Mesodermal cell (in vitro differentiated cells): ENCODE results near the gene PRAME. TPM values are rescaled to one million over a fixed set of nuclear protein-coding genes. Genes with fewer than 3 reads are reported as not detected.
"Not testable (repeated sequence)": the region's sequence is repeated elsewhere in the genome, so short reads cannot be mapped to it uniquely, and the experiment has no call there.

Source experiments
- H3K27ac ChIP-seq: 2 replicates; pipeline ENCODE4 v1.7.0; 2013; ENCODE audit warnings: mild to moderate bottlenecking, low read depth, low read length, moderate library complexity; ENCODE audit not compliant: severe bottlenecking
- H3K36me3 ChIP-seq: 2 replicates; pipeline ENCODE4 v1.7.1; 2013; ENCODE audit warnings: mild to moderate bottlenecking, low read length, moderate library complexity; ENCODE audit not compliant: control insufficient read depth, insufficient read depth
- H3K4me1 ChIP-seq: one replicate; pipeline ENCODE4 v1.7.1; 2013; ENCODE audit warnings: mild to moderate bottlenecking, low read length; ENCODE audit not compliant: insufficient read depth, control insufficient read depth, poor library complexity, severe bottlenecking
- H3K4me3 ChIP-seq: 2 replicates; pipeline ENCODE4 v1.7.0; 2013; ENCODE audit warnings: low read length, control low read depth, mild to moderate bottlenecking; ENCODE audit not compliant: insufficient read depth, poor library complexity, severe bottlenecking; ENCODE audit errors: extremely low read depth
- H3K9me3 ChIP-seq: 2 replicates; pipeline ENCODE4 v1.7.1; 2013; ENCODE audit warnings: mild to moderate bottlenecking, low read length, moderate library complexity; ENCODE audit not compliant: control insufficient read depth
- WGBS, 2 experiments: methylation state at CpG; one replicate each; pipeline ENCODE4 v1.1.5; 2013; ENCODE audit warnings: missing lambda C conversion rate in 2 of 2; ENCODE audit not compliant: insufficient coverage in 2 of 2; 5-methylcytosine and 5-hydroxymethylcytosine counted together
- polyA plus RNA-seq, 2 experiments: library from polyadenylated mRNA; stranded (reverse); fragments of 50-300 nt; gene quantifications; one replicate each; pipeline ENCODE4 v1.2.3, GENCODE V29; 2013

PRAME gene
- polyA plus RNA-seq (2013, experiment 1 of 2), result not detected
- not detected for polyA plus RNA-seq (2013, experiment 2 of 2)

GRCh38 chr22:22558972-22559603 is at the start of gene PRAME:
PRAME (minus strand) TSS chr22:22559265; CDS start chr22:22556832, 2,433 bp downstream.
- WGBS, 2 experiments, result 81 to 86% methylated on average over 26 to 27 of the region's 32 CpGs
- H3K4me3 ChIP-seq, result no peak within 1 kb of the TSS
- no peaks in the 10 kb centered on the region for H3K4me1 ChIP-seq
- no peaks in the 10 kb centered on the region for H3K9me3 ChIP-seq
- H3K36me3 ChIP-seq, result no peaks in the 10 kb centered on the region
- no peak within 1 kb of the TSS for H3K27ac ChIP-seq

- H3K27ac ChIP-seq, result not testable (repeated sequence)
- 89 to 93% methylated on average over 3 of the region's 3 CpGs for WGBS, 2 experiments
These were observed 49.0 kb upstream of the PRAME start for GRCh38 chr22:22608022-22608421.

GRCh38 chr22:22605074-22605404 is 46.0 kb upstream of the PRAME start:
- H3K4me3 ChIP-seq, result no peak overlapping the region
- H3K36me3 ChIP-seq, result no peaks in the 10 kb centered on the region
- 100% methylated on average over 3 of the region's 3 CpGs; no CpG with 5 or more reads in 1 of the 2 experiments for WGBS, 2 experiments
- H3K27ac ChIP-seq, result no peak overlapping the region
- no peaks in the 10 kb centered on the region for H3K4me1 ChIP-seq
- H3K9me3 ChIP-seq, result no peaks in the 10 kb centered on the region

More at GRCh38 chr22:22608022-22608421, 49.0 kb upstream of the PRAME start:
- H3K4me1 ChIP-seq, H3K36me3 ChIP-seq, H3K4me3 ChIP-seq, H3K9me3 ChIP-seq: not testable (repeated sequence)

GRCh38 chr22:22604326-22605073 is 45.4 kb upstream of the PRAME start:
- Histone ChIP-seq H3K4me3 (no peak overlapping the region), H3K27ac (no peak overlapping the region), H3K4me1 (no peaks in the 10 kb centered on the region), H3K36me3 (no peaks in the 10 kb centered on the region), H3K9me3 (no peaks in the 10 kb centered on the region)
- WGBS, 2 experiments, result 63 to 90% methylated on average over 1 to 2 of the region's 3 CpGs

- 93% methylated on average over 2 of the region's 3 CpGs; no CpG with 5 or more reads in 1 of the 2 experiments for WGBS, 2 experiments
- H3K4me1 ChIP-seq, result no peaks in the 10 kb centered on the region
- no peaks in the 10 kb centered on the region for H3K9me3 ChIP-seq
- no peak overlapping the region for H3K27ac ChIP-seq
- no peak overlapping the region for H3K4me3 ChIP-seq
- no peaks in the 10 kb centered on the region for H3K36me3 ChIP-seq
These were observed 44.4 kb upstream of the PRAME start for GRCh38 chr22:22603470-22603947.

GRCh38 chr22:22600531-22601261 is 41.6 kb upstream of the PRAME start:
- Histone ChIP-seq H3K9me3 (no peaks in the 10 kb centered on the region), H3K4me1 (no peaks in the 10 kb centered on the region), H3K4me3 (no peak overlapping the region), H3K27ac (no peak overlapping the region), H3K36me3 (no peaks in the 10 kb centered on the region)
- 82 to 90% methylated on average over 5 to 6 of the region's 6 CpGs for WGBS, 2 experiments

GRCh38 chr22:22599248-22599647 is 40.2 kb upstream of the PRAME start:
- no peaks in the 10 kb centered on the region for H3K4me1 ChIP-seq
- H3K4me3 ChIP-seq, result no peak overlapping the region
- H3K36me3 ChIP-seq, result no peaks in the 10 kb centered on the region
- WGBS, 2 experiments, result 79% methylated on average over 2 of the region's 3 CpGs; no CpG with 5 or more reads in 1 of the 2 experiments
- no peak overlapping the region for H3K27ac ChIP-seq
- no peaks in the 10 kb centered on the region for H3K9me3 ChIP-seq

- Histone ChIP-seq H3K36me3 (no peaks in the 10 kb centered on the region), H3K4me3 (no peak overlapping the region), H3K4me1 (no peaks in the 10 kb centered on the region), H3K27ac (no peak overlapping the region), H3K9me3 (no peaks in the 10 kb centered on the region)
- WGBS, 2 experiments, result 38 to 55% methylated on average over 4 to 5 of the region's 5 CpGs
These were observed 39.1 kb upstream of the PRAME start for GRCh38 chr22:22598144-22598543.

- Histone ChIP-seq H3K27ac (no peak overlapping the region), H3K36me3 (no peaks in the 10 kb centered on the region), H3K9me3 (no peaks in the 10 kb centered on the region), H3K4me1 (no peaks in the 10 kb centered on the region), H3K4me3 (no peak overlapping the region)
- WGBS, 2 experiments, result 54 to 63% methylated on average over 4 of the region's 5 CpGs
These were observed 36.2 kb upstream of the PRAME start for GRCh38 chr22:22595001-22595835.
